ENCODE data around the gene TMCO4. TPM values are rescaled to one million over a fixed set of nuclear protein-coding genes. Genes with fewer than 3 reads are reported as not detected.

Gene TMCO4
- total and polyA plus RNA-seq, 5 donors from 2014 or later: 10.9 to 18.7 (median 14.1) TPM

DNA sequence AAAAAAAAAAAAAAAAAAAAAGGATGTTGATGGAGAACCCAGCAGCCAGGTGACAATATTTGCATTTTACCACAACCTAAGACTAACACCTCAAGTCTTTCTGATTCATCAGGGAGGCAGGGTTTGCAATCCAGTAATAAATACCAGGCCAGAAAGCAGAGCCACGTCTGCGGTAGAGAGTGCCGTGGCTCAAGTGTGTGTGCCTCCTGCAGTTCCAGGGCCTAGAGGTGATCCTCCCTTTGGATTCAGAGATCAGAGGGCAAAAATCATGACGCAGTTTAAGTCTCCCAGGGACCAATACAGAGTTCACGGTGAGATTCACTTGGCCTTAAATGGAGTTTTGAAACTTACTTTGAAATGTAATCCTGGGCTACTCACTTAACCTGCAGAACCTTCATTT is 34.9 kb downstream of the TMCO4 start:
- H3K27me3 Mint-ChIP-seq: no peaks in the 10 kb centered on the region
- H3K9me3 Mint-ChIP-seq: peaks cover 0 to 1% (median 0%) of the 10 kb centered on the region in 7 donors
- H3K27ac Mint-ChIP-seq: no peak overlapping the region
- ATAC-seq (ENCODE audit: low read depth in 2 of 2) (no peak), DNase-seq (peak in 1 of 3 donors; percentile 37)
- Histone ChIP-seq H3K27me3 (ENCODE audit: control insufficient read depth, insufficient read depth, low read length) (no peaks in the 10 kb centered on the region), H3K4me1 (ENCODE audit: control insufficient read depth, insufficient read depth, low read length, poor library complexity, severe bottlenecking) (no peaks in the 10 kb centered on the region), H3K27ac (ENCODE audit: insufficient read depth, low read length, poor library complexity, severe bottlenecking) (no peak overlapping the region), H3K4me3 (ENCODE audit: low read depth, low read length) (no peak overlapping the region), H3K9me3 (ENCODE audit: control insufficient read depth in 2 of 2, low read length in 2 of 2) (no peaks in the 10 kb centered on the region), H3K36me3 (ENCODE audit: control insufficient read depth, insufficient read depth, low read length) (no peaks in the 10 kb centered on the region)
- no peak overlapping the region for H3K4me3 Mint-ChIP-seq
- H3K4me1 Mint-ChIP-seq: peaks cover 0 to 15% (median 12%) of the 10 kb centered on the region in 4 donors
- peaks cover 35% of the 10 kb centered on the region for H3K36me3 Mint-ChIP-seq

DNA sequence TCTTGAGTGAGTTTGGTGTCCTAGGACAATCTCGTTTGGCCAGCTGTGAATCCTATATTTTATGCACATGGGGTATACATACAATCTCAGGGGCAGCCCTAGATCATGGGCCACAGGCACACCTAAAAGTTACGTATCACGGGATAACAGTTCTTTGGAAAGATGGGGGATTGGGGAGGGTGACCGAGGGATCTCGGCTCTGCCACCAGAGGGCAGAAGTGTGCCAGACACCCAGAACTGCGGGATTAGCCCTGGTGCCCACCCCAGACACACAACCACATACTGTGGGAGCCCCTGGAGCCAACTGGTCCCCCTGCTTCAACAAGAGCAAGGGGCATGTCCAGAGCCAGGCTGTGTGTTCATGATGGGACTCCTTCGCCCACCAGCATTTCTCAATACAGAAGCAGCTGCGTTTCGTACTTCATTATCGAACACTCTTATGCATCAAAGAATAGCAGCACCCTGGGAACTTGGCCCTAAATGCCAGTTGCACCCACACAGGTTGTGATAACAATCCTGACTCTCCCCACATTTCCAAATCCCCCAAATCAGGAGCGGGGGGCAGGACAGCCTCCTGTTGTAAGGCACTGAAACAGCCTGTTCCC is 37.4 kb downstream of the TMCO4 start:
- H3K4me3 Mint-ChIP-seq: no peak overlapping the region
- no peaks in the 10 kb centered on the region for H3K36me3 ChIP-seq (ENCODE audit: control insufficient read depth, insufficient read depth, low read length)

DNA sequence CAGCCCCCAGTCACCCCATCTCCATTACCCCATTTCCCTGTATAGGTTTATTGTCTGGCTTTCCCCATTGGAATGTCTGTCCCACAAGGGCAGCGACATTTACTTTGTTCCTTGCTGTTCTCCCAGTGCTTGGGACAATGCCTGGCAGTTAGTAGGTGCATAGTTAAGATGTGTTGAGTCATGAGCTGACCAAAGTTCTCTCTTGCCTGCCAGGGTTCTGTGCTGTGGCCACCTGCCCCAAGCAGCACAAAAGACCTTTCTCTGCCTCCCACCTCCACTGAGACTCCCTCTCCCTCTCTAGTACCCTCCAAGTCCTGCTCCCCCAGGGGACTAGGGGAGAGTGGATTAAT is 40.0 kb downstream of the TMCO4 start:
- Mint-ChIP-seq H3K27me3 (no peaks in the 10 kb centered on the region), H3K4me1 (peaks cover 0 to 2% (median under 1%) of the 10 kb centered on the region in 4 donors), H3K9me3 (peaks cover 0 to 1% (median 0%) of the 10 kb centered on the region in 7 donors), H3K36me3 (peaks cover 27% of the 10 kb centered on the region), H3K4me3 (no peak overlapping the region), H3K27ac (no peak overlapping the region)
- Histone ChIP-seq H3K36me3 (ENCODE audit: control insufficient read depth, insufficient read depth, low read length) (peaks cover 9% of the 10 kb centered on the region), H3K27ac (ENCODE audit: insufficient read depth, low read length, poor library complexity, severe bottlenecking) (no peak overlapping the region), H3K9me3 (ENCODE audit: control insufficient read depth in 2 of 2, low read length in 2 of 2) (no peaks in the 10 kb centered on the region), H3K27me3 (ENCODE audit: control insufficient read depth, insufficient read depth, low read length) (no peaks in the 10 kb centered on the region), H3K4me3 (ENCODE audit: low read depth, low read length) (no peak overlapping the region), H3K4me1 (ENCODE audit: control insufficient read depth, insufficient read depth, low read length, poor library complexity, severe bottlenecking) (no peaks in the 10 kb centered on the region)
- ATAC-seq (ENCODE audit: low read depth in 2 of 2): no peak
- no peak for DNase-seq

More for the DNA sequence above, 37.4 kb downstream of the TMCO4 start:
- DNase-seq: peak in 2 of 3 donors; percentile 10 to 12
- H3K36me3 Mint-ChIP-seq: peaks cover 37% of the 10 kb centered on the region
- H3K27me3 Mint-ChIP-seq: no peaks in the 10 kb centered on the region
- H3K9me3 Mint-ChIP-seq: peaks cover 0 to 1% (median 0%) of the 10 kb centered on the region in 7 donors
- no peak overlapping the region for H3K27ac Mint-ChIP-seq
- no peak for ATAC-seq (ENCODE audit: low read depth in 2 of 2)
- no peak overlapping the region for H3K4me3 ChIP-seq (ENCODE audit: low read depth, low read length)
- H3K4me1 ChIP-seq (ENCODE audit: control insufficient read depth, insufficient read depth, low read length, poor library complexity, severe bottlenecking): no peaks in the 10 kb centered on the region
- H3K27ac ChIP-seq (ENCODE audit: insufficient read depth, low read length, poor library complexity, severe bottlenecking): no peak overlapping the region
- H3K9me3 ChIP-seq (ENCODE audit: control insufficient read depth in 2 of 2, low read length in 2 of 2): no peaks in the 10 kb centered on the region
- H3K27me3 ChIP-seq (ENCODE audit: control insufficient read depth, insufficient read depth, low read length): no peaks in the 10 kb centered on the region
- peaks cover 0 to 15% (median 13%) of the 10 kb centered on the region in 4 donors for H3K4me1 Mint-ChIP-seq

DNA sequence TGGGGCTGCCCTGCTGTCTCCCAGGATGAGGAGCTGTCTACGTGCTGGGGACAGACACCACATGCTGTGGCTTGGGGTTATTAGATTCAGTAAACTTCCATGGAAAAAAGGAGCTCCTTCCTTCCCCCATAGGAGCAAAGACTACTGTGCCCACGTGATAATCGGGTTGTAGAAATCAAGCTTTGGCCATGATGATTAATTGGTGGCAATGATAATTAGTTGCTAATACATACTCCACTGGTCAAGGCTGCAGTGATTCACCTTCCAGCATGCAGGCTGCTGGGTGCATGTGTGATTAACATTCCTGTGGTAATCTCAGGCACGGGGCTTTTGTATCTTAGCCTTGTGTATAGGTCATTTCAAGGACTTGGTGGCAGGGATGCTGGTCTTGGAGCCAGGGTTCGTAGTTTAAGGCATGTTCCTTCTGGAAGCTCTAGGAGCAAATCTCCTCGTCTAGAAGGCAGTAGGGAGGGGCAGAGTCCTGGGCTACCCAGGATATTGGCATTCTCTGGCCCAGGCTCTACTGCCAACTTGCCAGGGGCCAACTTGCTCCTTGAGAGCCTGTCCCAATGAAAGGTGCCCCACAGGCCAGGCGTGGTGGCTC is 41.4 kb downstream of the TMCO4 start:
- Histone ChIP-seq H3K27ac (ENCODE audit: insufficient read depth, low read length, poor library complexity, severe bottlenecking) (no peak overlapping the region), H3K4me3 (ENCODE audit: low read depth, low read length) (no peak overlapping the region), H3K27me3 (ENCODE audit: control insufficient read depth, insufficient read depth, low read length) (no peaks in the 10 kb centered on the region), H3K9me3 (ENCODE audit: control insufficient read depth in 2 of 2, low read length in 2 of 2) (no peaks in the 10 kb centered on the region), H3K36me3 (ENCODE audit: control insufficient read depth, insufficient read depth, low read length) (peaks cover 22% of the 10 kb centered on the region), H3K4me1 (ENCODE audit: control insufficient read depth, insufficient read depth, low read length, poor library complexity, severe bottlenecking) (no peaks in the 10 kb centered on the region)
- Mint-ChIP-seq H3K36me3 (peaks cover 27% of the 10 kb centered on the region), H3K27ac (no peak overlapping the region), H3K27me3 (no peaks in the 10 kb centered on the region), H3K4me1 (peaks cover 0 to 2% (median 0%) of the 10 kb centered on the region in 4 donors), H3K9me3 (peaks cover 0 to 1% (median 0%) of the 10 kb centered on the region in 7 donors), H3K4me3 (no peak overlapping the region)
- no peak for DNase-seq
- ATAC-seq (ENCODE audit: low read depth in 2 of 2): no peak

DNA sequence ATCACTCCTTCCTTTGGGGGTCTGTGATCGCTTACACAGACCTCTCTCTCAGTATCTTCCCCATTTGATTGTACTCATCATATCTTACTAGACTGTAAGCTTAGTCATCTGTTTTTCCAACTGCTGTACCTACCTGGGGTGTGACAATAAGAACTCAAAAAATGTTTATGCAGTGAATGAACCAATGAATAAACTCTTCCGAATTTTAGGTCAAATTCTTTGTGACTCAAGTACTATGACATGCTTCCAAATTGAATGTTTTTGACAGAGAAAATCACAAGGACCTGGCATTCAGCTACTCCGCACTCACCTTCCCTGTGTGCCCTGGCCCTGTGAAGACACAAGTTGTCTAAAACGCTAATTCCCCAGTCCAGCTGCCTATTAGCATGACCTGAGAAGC is 42.1 kb downstream of the TMCO4 start:
- no peak overlapping the region for H3K27ac Mint-ChIP-seq
- Histone ChIP-seq H3K36me3 (ENCODE audit: control insufficient read depth, insufficient read depth, low read length) (peaks cover 25% of the 10 kb centered on the region), H3K4me3 (ENCODE audit: low read depth, low read length) (no peak overlapping the region), H3K9me3 (ENCODE audit: control insufficient read depth in 2 of 2, low read length in 2 of 2) (no peaks in the 10 kb centered on the region), H3K27me3 (ENCODE audit: control insufficient read depth, insufficient read depth, low read length) (no peaks in the 10 kb centered on the region), H3K4me1 (ENCODE audit: control insufficient read depth, insufficient read depth, low read length, poor library complexity, severe bottlenecking) (no peaks in the 10 kb centered on the region), H3K27ac (ENCODE audit: insufficient read depth, low read length, poor library complexity, severe bottlenecking) (no peak overlapping the region)
- peaks cover 0 to 2% (median 0%) of the 10 kb centered on the region in 4 donors for H3K4me1 Mint-ChIP-seq
- peaks cover 27% of the 10 kb centered on the region for H3K36me3 Mint-ChIP-seq
- ATAC-seq (ENCODE audit: low read depth in 2 of 2) (no peak), DNase-seq (no peak)
- H3K9me3 Mint-ChIP-seq: peaks cover 0 to 1% (median 0%) of the 10 kb centered on the region in 7 donors
- H3K27me3 Mint-ChIP-seq: no peaks in the 10 kb centered on the region
- H3K4me3 Mint-ChIP-seq: no peak overlapping the region

DNA sequence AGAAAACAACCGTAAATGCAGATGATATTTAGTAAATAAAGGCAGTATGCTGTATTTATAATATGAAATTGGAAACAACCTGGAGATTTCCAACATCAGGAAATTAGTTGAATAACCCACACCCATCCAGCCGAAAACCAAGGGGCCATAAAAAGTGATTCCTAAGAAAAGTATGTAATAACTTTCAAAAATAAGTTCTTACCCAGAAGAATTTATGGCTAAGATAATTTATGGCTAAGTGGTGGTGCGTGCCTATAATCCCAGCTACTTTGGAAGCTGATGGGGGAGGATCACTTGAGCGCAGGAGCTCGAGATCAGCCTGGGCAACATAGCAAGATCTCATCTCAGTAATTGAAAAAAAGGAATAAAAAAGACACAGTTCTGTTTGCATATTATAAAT is 43.2 kb downstream of the TMCO4 start:
- Histone ChIP-seq H3K27me3 (ENCODE audit: control insufficient read depth, insufficient read depth, low read length) (no peaks in the 10 kb centered on the region), H3K27ac (ENCODE audit: insufficient read depth, low read length, poor library complexity, severe bottlenecking) (no peak overlapping the region), H3K4me1 (ENCODE audit: control insufficient read depth, insufficient read depth, low read length, poor library complexity, severe bottlenecking) (no peaks in the 10 kb centered on the region), H3K4me3 (ENCODE audit: low read depth, low read length) (no peak overlapping the region), H3K9me3 (ENCODE audit: control insufficient read depth in 2 of 2, low read length in 2 of 2) (no peaks in the 10 kb centered on the region), H3K36me3 (ENCODE audit: control insufficient read depth, insufficient read depth, low read length) (peaks cover 28% of the 10 kb centered on the region)
- H3K27ac Mint-ChIP-seq: no peak overlapping the region
- no peak for DNase-seq
- H3K4me3 Mint-ChIP-seq: no peak overlapping the region
- peaks cover 32% of the 10 kb centered on the region for H3K36me3 Mint-ChIP-seq
- H3K9me3 Mint-ChIP-seq: peaks cover 0 to 1% (median 0%) of the 10 kb centered on the region in 7 donors
- no peaks in the 10 kb centered on the region for H3K27me3 Mint-ChIP-seq
- ATAC-seq (ENCODE audit: low read depth in 2 of 2): no peak
- peaks cover 0 to 2% (median 0%) of the 10 kb centered on the region in 4 donors for H3K4me1 Mint-ChIP-seq

DNA sequence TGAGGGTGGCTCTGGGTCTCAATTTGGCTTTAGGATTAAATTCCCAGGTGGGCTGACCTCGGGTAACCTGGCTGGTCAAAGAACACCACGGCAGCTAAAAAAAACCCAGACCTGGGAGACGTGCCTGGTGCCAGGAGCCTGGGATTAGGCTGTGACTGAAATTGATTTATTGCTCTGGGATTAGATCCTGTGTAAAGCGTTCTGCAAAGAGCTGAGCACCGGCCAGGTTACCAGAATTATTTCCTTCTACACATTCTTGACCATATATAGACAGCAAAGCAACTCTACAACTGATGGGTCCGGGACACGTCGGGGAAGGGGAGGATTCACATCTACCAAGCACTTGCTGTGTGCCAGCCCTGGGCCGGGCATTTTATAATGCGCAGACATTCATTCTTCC is 45.2 kb downstream of the TMCO4 start:
- no peaks in the 10 kb centered on the region for H3K27me3 ChIP-seq (ENCODE audit: control insufficient read depth, insufficient read depth, low read length)
- Mint-ChIP-seq H3K27ac (no peak overlapping the region), H3K4me1 (peaks cover 0 to 4% (median 1%) of the 10 kb centered on the region in 4 donors), H3K4me3 (no peak overlapping the region), H3K27me3 (no peaks in the 10 kb centered on the region), H3K9me3 (peaks cover 0 to 3% (median 0%) of the 10 kb centered on the region in 7 donors), H3K36me3 (peaks cover 39% of the 10 kb centered on the region)
- H3K4me3 ChIP-seq (ENCODE audit: low read depth, low read length): no peak overlapping the region
- no peak for ATAC-seq (ENCODE audit: low read depth in 2 of 2)
- H3K4me1 ChIP-seq (ENCODE audit: control insufficient read depth, insufficient read depth, low read length, poor library complexity, severe bottlenecking): no peaks in the 10 kb centered on the region
- no peak for DNase-seq
- H3K36me3 ChIP-seq (ENCODE audit: control insufficient read depth, insufficient read depth, low read length): peaks cover 35% of the 10 kb centered on the region
- H3K9me3 ChIP-seq (ENCODE audit: control insufficient read depth in 2 of 2, low read length in 2 of 2): no peaks in the 10 kb centered on the region
- no peak overlapping the region for H3K27ac ChIP-seq (ENCODE audit: insufficient read depth, low read length, poor library complexity, severe bottlenecking)

Measured in CD4-positive, CD25-positive, alpha-beta regulatory T cell (primary cell).